ENCODE results near the gene FOXO4.
"Not testable (repeated sequence)": the region's sequence is repeated elsewhere in the genome, so short reads cannot be mapped to it uniquely, and the experiment has no call there.

FOXO4 gene

DNA sequence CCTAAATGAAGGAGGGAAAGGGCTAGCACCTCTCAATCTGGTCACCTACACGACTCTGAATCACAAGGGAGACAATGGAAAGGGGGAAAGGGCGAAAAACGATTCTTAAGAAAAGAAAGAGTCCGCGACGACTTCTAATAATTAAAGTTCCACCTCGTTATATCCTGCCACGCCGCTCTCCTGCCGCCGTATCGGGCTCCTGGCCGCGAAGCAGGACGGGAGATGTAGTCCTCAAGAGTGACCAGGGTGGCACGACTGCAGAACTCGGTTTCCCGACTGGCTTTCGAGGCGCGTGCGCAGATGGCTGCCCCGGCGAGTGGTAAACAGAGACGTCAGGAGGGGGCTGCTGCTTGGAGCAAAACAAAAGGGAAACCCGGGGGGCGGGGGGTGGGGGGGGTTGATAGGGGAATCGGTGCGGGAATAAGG lies at the start of gene FOXO4:
Gene FOXO4, plus strand, starts transcription at position 297 of the 426 bp plus-strand sequence. CDS start 678 bp downstream, outside the sequence.
- DNase-seq (ENCODE audit: low read depth), result peak; percentile 85

- not testable (repeated sequence) for DNase-seq (ENCODE audit: low read depth)
Measured at GRCh38 chrX:71047891-71048290, 47.8 kb upstream of the FOXO4 start.

- no peak for DNase-seq (ENCODE audit: low read depth)
Measured at GRCh38 chrX:71052721-71053120, 42.9 kb upstream of the FOXO4 start.

GRCh38 chrX:71053217-71053621 lies 42.4 kb upstream of the FOXO4 start:
- no peak for DNase-seq (ENCODE audit: low read depth)

DNA sequence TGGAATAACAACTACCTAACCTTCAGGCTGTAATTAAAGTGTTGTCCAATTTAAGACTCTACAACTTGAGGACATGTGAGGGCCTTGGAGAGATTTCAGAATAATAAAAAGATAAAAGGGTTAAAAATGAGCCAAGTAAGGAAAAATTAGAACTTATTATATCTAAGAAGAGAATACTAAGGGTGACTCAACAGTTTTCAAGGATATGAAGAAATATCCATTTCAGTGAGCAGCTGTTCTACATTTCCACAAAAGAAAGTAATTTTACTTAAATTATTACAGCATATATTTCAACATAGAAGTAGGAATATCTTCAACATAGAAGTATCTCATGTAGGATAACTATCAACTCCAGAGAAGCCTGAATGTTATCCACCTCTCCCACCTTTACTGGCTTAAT lies 38.8 kb upstream of the FOXO4 start:
- peak; percentile 5 for DNase-seq (ENCODE audit: low read depth)

DNA sequence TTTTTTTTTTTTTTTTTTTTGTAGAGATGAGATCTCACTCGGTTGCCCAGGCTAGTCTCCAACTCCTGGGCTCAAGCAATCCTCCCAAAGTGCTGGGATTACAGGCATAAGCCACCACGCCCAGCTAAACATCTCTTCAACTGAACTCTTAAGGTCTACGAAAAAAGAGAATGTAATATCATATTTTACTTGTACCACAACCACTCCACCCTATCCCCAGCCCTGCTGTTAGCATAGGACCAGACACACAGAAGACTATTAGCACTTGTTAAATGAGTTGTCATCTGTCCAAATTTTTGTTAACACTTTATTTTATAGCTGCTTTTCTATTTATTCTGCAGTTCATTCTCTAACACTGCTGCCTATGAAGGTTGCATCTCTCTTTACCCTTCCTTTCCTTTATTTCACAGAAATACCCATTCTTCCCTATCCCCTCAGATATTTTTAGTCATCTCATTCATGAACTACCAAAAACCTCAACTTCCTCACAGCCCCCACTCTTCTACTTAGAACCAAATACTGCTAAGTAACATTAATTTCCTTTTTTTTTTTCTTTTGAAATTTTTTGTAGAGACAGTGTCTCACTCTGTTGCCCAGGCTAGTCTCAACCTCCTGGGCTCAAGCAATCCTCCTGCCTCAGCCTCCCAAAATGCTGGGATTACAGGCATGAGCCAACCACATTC lies 37.7 kb upstream of the FOXO4 start:
- DNase-seq (ENCODE audit: low read depth), result no peak

DNA sequence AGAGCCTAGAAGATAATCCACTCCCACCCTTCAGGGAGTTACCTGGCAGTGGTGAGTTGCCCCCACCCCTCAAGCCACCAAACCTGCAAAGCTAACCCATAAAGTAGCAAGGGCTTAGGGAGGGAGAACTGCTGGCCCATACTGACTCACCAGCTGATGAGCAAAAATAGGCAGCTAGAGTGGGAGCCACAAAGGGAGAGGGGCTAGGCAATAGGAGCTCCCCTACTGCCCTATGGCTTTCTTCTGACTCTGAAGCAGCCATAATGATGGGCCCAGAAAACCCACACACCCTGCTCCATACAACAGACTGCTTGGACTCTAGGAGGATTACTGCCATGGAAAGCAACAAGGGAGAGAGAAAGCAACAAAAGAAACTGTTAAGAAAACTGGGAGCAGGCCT lies 35.5 kb upstream of the FOXO4 start:
- DNase-seq (ENCODE audit: low read depth), result no peak

DNA sequence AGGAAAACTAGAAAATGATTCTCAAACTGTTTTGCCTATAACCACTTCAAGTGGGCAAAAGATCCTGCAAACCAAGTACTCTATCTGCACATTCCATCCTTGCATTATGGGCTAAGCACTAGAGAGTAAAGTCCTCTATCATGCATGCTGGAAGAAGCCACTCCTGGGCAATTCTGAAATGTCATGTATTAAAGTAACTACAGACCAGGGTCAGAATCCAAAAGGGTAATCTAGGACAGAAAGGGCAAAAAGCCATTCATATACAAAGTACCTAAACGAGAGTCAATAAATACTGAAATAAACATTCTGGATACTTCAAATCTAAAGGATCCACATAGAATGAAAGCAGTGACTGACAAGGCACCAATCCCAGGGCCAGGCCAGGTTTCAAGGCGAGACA lies 28.6 kb upstream of the FOXO4 start:
- no peak for DNase-seq (ENCODE audit: low read depth)

- no peak for DNase-seq (ENCODE audit: low read depth)
Measured at GRCh38 chrX:71067712-71068043, 28.0 kb upstream of the FOXO4 start.

GRCh38 chrX:71068044-71068918 lies 27.4 kb upstream of the FOXO4 start, which contains the start of gene SNX12:
TSS of gene SNX12 (minus strand) at chrX:71068334. CDS start at chrX:71068306, 28 bp downstream.
- DNase-seq (ENCODE audit: low read depth), result peak; percentile 91

DNA sequence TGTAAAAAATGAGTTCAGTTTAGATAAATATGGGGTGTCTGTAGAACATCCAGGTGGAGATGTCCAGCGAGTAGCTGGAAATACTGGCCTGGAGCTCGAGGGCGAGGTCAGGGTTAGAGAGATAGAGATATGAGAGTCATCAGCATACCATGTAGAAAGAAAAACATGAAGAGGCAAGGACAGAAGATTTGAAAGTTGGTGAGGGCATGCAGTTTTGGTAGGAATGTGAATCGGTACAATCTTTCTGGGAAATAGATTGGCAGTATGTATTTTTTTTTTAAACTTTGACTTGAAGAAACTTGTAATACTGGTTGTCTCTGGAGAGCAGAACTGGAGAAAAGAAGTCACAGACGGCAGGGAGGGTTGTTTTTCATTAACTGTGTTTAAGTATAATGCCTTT lies 25.1 kb upstream of the FOXO4 start:
- DNase-seq (ENCODE audit: low read depth), result no peak

DNA sequence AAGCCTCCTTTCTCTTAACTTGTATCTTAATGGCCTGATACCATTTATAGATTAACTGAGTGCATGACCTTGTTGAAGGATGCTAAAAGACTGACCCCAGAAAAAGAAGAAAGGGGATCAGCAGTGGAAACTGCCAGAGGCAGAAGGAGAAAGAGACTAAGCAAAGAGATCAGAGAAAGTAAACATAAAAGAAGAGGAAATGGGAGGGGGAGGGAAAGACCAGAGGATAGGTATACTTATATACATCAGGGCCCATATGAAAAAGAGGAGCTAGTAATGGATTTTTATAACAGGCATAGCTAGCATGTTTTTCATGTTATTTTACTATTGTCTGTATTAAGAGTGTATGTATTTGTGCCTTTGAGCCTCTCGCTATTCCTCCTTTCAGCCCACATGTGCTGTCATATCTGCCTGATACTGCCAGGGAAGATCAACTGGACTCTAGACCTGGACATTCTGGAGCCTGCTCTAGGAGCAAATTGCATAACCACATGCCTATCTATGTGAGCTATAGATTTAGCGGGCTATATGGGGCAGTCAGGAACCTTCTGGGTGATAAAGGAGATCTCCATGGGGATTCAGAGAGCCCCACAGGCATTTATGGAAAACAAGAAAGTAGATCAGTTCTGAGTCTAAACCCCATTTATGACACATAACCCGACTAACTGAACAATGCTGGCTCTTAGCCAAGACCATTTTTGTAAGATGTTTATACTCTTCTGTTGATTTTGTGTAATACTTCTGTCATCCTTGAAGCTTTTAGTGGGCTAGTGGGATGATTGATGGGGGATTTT lies 14.1 kb upstream of the FOXO4 start:
- DNase-seq (ENCODE audit: low read depth), result peak; percentile 57

DNA sequence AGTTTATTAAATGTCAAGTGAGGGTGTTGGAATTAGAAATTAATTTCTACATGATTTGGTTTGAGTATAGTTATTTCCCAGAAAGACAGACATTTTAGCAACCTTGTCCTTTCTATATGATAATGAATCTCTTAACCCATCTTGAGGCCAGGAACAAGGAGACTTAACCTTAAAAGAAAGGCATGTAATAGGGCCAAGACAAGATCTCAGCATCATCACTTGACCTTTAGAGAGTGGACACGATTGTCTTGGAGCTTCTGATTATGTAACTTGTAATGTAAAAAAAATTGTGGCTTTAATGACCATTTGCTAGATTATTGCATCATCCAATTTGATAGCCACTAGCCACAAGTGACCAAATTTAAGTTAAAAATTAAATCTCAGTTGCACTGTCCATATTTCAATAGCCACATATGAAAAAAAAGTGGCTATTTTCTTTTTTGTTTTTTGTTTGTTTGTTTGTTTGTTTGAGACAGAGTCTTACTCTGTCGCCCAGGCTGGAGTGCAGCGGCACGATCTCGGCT lies 13.5 kb upstream of the FOXO4 start:
- DNase-seq (ENCODE audit: low read depth), result no peak

DNA sequence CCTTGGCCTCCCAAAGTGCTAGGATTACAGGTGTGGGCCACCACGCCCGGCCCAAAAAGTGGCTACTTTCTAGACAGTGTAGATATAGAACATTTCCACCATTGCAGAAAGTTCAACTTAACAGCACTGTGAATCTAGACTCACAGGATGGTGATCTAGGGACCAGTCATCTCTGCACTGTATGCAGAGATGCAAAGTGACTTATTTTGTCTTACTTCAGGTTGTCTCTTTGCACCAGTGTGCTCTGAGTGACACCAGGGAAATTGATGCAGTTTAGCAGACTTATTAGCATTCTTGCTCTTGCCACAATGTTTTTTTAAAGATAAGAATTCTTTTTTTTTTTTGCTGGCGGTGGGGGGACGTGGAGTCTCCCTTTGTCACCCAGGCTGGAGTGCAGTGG lies 12.8 kb upstream of the FOXO4 start:
- no peak for DNase-seq (ENCODE audit: low read depth)

GRCh38 chrX:71085900-71086299 lies 9.8 kb upstream of the FOXO4 start:
- no peak for DNase-seq (ENCODE audit: low read depth)

GRCh38 chrX:71091263-71091662 lies 4.4 kb upstream of the FOXO4 start:
- DNase-seq (ENCODE audit: low read depth), result no peak

GRCh38 chrX:71095033-71095432 lies 618 bp upstream of the FOXO4 start:
- no peak for DNase-seq (ENCODE audit: low read depth)

DNA sequence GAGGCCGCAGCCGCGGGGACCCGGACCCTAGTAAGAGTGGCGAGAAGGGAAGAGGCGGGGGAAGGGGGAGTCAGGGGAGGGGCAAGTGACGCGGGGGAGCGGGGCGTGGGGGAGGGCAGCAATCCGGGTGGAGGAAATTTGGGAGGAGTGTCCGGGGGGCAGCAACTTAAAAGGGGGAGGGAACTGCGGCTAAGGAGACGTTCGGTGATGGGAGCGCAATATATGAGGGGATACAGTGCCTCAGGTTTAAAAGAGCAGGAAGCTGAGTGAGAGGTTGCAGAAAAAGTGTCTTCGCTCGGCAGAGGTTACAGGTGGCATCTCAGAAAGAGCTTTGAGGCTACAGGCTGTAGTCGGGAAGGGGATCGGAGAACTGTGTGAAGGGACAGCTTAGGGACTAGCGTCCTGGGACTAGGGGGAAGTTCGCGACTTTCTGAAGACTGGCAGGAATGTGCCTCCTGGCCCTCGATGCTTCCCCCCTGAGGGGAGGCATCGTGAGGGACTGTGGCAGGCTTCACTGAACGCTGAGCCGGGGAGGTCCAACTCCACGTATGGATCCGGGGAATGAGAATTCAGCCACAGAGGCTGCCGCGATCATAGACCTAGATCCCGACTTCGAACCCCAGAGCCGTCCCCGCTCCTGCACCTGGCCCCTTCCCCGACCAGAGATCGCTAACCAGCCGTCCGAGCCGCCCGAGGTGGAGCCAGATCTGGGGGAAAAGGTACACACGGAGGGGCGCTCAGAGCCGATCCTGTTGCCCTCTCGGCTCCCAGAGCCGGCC lies 519 bp downstream of the FOXO4 start:
- DNase-seq (ENCODE audit: low read depth), result peak; percentile 49

DNA sequence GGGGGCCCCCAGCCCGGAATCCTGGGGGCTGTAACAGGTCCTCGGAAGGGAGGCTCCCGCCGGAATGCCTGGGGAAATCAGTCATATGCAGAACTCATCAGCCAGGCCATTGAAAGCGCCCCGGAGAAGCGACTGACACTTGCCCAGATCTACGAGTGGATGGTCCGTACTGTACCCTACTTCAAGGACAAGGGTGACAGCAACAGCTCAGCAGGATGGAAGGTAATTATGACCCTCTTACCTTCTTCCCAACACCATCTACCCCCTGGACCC lies 1.0 kb downstream of the FOXO4 start:
- DNase-seq (ENCODE audit: low read depth), result no peak

DNA sequence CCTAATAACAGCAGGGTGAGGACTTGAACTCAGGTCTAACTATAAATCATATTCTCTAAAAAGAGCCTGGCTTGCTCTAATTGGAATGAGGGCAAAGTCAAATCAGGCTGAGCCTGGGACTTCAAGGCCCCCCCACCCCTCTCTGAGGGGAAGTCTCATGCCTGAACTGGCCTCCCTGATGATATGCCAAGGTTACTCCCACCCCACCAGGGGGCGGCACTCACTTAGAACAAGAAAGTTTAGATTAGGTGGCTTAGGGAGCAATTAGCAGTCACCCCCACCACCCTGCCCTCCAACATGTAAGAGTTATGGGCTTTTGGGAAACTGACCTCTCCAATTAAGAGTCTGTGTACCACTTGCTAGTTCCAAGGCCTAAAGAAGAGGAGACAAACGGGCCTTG lies 2.7 kb downstream of the FOXO4 start:
- DNase-seq (ENCODE audit: low read depth), result peak; percentile 55

DNA sequence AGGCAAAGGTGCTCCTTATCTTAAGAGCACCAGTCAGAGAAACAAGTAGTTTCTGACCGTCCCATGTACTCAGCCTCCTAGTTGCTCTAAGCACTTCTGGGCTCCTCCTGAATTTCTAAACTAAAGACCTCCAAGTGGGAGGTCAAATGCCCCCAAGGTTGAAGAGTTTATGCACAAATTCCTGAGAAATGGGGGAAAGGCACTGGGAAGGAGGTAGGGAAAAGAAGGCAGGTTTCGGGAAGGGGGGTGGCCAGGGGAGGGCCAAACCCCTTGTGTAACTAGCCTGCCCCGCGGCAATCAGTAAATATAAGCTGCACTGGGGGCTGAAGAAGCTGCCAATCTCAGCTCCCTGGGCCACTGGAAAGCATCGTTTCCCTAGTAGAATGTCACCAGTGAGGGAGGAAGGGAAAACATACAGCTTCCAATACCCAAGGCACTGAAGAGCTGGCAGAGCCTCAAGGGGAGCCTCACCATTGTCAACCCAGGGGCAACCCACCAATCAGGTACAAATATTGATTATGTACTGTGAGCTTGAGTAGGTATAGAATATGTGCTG lies 3.4 kb downstream of the FOXO4 start:
- no peak for DNase-seq (ENCODE audit: low read depth)

DNA sequence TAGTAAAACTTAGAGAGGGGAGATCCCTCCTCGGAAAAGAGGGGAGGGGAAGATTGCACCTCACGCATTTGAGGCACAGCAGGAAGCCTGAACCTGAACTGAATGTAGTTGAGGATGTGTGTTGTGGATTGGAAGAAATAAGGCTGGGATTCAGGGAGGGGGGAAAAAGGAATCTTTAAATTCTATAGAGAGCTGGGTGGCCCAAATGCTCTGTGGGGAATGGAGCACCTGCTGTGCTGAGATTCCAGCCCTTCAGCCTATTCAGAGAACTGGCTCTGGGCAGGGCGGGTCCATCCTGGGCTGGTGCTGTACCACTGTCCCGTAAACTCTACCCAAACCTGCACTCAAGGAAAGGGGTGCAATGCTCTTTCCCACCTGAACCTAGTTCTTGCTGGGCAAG lies 4.1 kb downstream of the FOXO4 start:
- no peak for DNase-seq (ENCODE audit: low read depth)
